GM18502 (cell line): ENCODE data around the gene CST5.
"Not testable (repeated sequence)": the region's sequence is repeated elsewhere in the genome, so short reads cannot be mapped to it uniquely, and the experiment has no call there.

Source experiments
- ATAC-seq: cut with Tn5 transposase; IDR thresholded peaks from one replicate; pipeline ENCODE4 v1.9.1; 2021; ENCODE audit warnings: mild to moderate bottlenecking; ENCODE audit not compliant: unreplicated experiment, poor library complexity

CST5 gene

GRCh38 chr20:23902396-23902795 is 22.8 kb upstream of the CST5 start:
- ATAC-seq, result not testable (repeated sequence)

GRCh38 chr20:23890867-23891266 is 11.3 kb upstream of the CST5 start:
- ATAC-seq, result not testable (repeated sequence)

DNA sequence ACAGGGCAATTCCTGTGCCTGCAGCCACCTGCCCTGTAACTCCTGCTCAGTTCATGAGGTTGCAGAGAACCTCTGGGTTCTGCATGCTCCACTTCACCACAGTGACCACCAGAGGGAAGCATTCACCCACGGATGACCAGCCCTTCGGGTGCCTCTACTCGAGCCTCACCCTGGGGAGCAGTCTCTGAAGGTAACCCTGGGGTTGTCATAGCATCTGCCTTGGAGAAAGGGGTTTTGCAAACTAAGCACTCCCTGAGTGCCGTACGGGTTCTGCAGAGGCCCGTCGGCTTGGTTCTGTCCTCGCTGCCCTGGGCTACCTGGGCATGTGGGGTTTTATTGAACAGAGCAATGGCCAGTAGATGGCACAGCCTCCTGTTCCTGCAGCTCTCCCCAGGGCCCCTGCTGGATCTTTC is 10.2 kb upstream of the CST5 start:
- peak; percentile 73 for ATAC-seq

DNA sequence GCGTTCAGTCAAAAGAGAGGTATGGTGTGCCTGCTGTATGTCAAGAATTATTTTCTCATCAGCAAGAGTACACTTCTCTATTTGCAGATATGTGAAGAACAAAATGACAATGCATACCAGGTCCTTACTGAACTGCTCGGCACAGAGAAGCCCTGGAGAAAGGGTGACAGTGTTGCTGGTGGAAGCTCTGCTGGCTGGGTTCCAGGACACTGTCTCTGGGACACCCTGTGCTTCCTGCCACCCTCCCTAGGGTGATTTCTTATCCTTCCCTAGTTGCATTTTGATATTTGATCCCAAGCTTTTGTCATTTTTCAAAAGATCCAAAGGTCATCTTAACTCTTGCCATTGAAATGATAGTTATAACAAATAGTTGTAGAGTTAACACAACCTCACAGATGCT is 8.3 kb upstream of the CST5 start:
- ATAC-seq, result no peak

- ATAC-seq, result no peak
These were observed 5.2 kb upstream of the CST5 start for GRCh38 chr20:23884771-23885162.

GRCh38 chr20:23884136-23884770 is 4.7 kb upstream of the CST5 start:
- ATAC-seq, result no peak

- ATAC-seq, result no peak
These were observed 1.8 kb upstream of the CST5 start for GRCh38 chr20:23881371-23881770.

DNA sequence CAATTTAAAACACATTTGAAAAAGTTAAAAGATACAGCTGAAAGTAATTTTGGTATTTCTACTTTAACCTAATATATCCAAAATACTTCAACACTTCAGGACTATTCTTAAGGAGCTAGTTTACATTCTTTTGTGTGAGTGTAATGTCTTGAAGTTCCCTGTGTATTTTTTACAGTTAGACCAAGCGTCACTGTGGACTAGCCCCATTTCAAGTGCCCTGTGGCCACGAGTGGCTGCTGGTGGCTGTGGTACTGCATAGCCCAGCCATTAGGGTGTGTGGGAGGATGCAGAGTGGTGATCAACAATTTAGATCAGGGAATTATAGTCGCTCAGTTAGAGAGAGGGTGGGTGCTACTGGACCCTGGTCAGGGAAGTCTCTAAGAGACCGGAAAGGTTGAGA is 869 bp upstream of the CST5 start:
- ATAC-seq, result no peak

GRCh38 chr20:23879811-23880374 is 345 bp upstream of the CST5 start:
- ATAC-seq, result no peak

DNA sequence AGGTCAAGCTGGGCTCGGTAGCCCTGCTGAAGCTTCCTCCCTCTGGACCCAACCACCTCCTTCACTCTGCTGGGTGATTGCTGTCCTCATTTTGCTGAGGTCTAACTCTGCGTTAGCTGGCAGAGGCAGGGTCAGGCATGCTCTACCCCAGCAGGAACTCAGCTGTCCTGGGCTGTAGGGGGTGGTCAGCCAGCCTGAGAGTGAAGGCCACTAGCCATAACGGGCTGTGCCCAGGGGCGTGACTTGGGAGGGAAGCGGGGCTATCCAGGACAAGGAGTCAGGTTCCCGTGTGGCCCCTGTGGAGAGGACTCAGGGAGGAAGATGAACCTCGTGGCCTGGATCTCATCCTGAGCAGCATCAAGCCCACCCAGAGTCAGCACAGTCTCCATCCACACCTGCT is 761 bp downstream of the CST5 start:
- ATAC-seq, result no peak

DNA sequence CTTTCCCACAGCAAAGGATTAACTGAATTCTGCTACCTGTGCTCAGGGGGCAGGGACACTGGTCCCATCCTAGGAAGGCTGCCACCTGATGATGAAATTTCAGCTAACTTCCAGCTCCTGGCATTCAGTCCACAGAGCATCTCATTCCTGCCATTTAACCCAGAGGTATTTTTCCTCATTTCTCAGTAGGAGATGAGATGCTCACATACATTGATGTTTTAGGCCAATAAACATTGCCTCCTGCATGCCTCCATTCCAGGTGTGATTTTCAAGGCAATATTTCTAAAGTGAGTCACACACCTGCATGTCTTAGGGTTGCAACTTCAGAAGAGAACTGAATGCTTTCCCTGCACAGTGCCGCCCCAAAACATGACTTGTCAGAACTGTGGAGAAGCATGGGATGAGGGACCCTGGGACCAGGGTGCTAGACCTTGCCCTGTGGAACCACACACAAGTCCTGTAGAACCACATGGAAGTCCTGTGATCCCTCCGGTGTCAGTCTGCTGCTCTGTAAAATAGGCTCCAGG is 1.5 kb downstream of the CST5 start:
- not testable (repeated sequence) for ATAC-seq

DNA sequence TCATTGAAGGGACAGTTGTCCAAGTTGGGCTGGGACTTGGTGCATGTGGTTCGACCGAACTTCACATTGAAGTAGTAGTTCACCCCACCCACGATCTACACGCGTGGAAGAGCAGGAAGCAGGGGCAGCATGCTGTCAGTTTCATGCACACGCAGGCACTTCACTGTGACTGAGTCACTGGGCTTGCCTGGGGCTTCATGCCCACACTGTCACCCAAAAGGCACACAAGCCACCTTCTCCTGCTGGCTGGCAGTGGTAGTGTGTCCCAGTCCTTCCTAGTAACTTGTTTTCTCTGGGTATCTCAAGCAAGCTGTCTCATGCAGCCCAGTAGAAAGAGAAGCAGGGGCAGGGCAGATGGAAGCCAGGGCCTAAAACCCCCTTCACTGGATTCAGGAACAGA is 2.0 kb downstream of the CST5 start:
- no peak for ATAC-seq

DNA sequence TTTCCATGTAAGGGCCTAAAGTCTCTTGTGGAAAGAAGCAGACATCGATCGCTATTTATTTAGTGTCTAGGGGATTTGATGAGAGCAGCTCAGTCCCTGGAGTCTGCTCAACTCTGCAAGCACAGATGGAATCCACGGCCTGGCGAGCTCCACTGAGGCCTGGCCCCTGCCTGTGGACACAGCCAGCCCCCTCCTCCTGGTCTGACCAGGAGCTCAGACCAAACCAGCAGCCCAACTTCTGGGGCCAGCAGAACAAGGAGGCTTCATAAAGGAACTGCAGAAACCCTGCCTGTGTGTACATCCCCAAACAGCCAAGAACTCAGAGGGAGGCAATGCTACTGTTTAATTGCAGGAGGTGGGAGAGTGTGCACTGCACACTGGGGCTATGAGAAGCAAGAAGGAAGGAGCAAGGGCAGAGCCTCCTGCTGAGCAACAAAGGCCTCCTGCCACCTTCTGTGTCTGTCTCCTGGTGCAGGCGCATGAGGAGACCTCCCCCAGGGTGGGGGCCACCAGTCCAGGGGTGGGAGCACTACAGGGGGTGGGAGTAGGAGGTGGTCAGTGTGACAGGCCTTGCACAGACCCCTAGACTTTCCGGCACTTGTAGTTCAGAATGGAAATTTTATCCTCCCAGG is 3.8 kb downstream of the CST5 start:
- no peak for ATAC-seq

GRCh38 chr20:23874747-23875146 is 4.8 kb downstream of the CST5 start:
- ATAC-seq, result no peak

- no peak for ATAC-seq
These were observed 6.1 kb downstream of the CST5 start for GRCh38 chr20:23873370-23874015.

DNA sequence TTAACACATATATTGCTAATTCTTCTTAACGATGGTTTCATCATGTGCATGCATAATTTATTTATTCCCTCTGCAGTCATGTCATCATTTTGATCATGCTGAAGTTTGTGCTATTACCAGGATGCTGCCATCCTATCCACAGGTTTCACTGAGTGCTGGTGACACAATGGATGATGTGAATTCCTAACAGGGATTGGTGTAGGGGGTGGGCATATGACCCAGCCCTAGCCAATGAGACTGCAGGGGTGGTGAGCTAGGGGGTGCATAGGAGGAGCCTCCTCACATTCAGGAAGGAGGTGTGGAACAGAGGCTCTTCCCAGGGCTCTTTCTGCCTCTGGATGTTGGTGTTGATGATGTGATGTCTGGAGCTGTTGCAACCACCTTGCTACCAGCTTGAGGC is 7.5 kb downstream of the CST5 start:
- ATAC-seq, result no peak

GRCh38 chr20:23870461-23870860 is 9.1 kb downstream of the CST5 start:
- no peak for ATAC-seq

DNA sequence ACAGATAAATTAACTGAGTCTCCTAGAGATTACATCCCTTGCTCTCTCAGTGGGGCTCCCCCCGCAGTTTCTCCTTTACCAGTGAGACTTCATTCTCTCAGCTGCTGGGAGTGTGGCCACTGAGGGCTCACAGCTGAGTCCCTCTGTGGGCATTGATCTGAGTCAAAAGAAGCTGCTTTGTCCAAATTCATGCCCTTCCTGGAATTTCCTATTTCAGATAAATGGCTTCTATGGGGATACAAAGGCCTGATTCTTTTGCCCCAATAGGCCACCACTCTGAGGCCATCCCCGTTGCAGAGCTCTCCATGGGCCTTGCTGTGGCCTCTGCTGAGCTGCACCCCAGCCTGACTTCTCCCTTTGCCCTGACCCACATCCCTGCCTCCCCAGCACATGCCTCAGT is 10.0 kb downstream of the CST5 start:
- no peak for ATAC-seq

DNA sequence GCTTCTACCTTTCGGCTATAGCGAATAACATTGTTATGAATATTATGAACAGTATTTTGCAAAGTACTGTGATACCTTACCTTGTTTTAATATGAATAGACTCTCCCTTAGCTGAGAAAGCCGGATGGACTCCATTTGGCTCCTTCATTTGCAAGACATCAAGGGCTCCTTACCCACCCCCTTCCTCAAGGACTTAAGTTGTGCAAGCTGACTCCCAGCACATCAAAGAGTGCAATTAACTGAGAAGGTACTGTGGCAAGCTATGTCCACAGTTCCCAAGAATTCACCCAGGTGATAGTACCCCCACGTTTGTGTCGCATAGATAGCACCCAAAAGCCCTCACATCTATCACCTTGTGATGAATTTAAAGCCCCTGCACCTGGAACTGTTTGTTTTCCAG is 11.2 kb downstream of the CST5 start:
- no peak for ATAC-seq

- ATAC-seq, result no peak
These were observed 12.3 kb downstream of the CST5 start for GRCh38 chr20:23867152-23867776.

DNA sequence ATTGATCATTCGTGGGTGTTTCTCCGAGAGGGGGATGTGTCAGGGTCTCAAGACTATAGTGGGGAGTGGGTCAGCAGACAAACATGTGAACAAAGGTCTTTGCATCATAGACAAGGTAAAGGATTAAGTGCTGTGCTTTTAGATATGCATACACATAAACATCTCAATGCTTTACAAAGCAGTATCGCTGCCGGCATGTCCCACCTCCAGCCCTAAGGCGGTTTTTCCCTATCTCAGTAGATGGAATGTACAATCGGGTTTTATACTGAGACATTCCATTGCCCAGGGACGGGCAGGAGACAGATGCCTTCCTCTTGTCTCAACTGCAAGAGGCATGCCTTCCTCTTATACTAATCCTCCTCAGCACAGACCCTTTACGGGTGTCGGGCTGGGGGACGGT is 18.8 kb downstream of the CST5 start:
- ATAC-seq, result not testable (repeated sequence)
